ENCODE results near the gene ZNF281.
"Not testable (repeated sequence)": the region's sequence is repeated elsewhere in the genome, so short reads cannot be mapped to it uniquely, and the experiment has no call there.

- not testable (repeated sequence) for TF ChIP-seq POLR2A, CTCF (IDR thresholded peaks at IDR 0.05)
Measured at GRCh38 chr1:200413766-200414165, 3.9 kb upstream of the ZNF281 start.
